ENCODE measurements around the gene CLEC16A. TPM values are rescaled to one million over a fixed set of nuclear protein-coding genes. Genes with fewer than 3 reads are reported as not detected.
A peak's percentile ranks its signal among the peaks of the same experiment; 100 is the strongest.

CLEC16A gene
- total and polyA plus RNA-seq, 9 of the 15 experiments (the other 6 are each of a cell fraction or from before 2014, with no cell fraction given), result 1.00 to 22.3 (median 10.0) TPM

DNA sequence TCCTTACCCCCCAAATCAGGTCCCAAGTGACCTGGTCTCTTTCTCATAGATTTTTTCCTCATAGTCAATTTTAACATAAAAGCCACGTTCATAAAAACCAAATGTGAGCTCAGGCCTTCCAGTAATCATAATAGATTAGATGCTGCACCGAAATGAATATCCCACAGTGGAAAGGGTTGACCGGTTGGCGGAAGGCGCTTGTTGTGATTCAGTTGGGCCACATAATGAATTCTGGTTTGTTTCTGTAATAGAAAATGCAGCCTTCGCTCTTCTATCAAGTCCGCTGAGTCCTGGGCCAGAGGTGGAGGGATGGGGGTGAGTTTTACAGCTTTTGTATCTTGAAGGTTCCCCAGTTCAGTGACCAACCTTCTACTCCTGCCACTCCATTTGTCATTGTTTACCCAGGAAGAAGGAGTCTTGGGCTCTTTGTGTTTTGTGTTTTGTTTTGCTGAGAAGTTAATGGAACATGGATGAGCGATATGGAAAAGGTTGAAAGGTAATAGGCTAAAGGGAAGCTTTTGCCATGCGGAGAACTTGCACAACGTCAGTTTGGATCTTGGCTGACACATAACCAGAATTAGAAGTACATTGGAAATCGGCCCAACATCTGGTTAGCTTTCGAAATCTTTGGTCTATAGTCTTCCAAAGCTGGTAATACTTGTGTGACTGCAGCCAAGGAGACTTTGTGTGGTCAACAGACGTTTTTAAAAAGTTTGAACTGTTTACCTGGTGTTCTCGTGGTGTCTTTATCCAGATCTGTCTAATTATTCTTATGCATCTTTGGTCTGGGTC is 89.5 kb downstream of the CLEC16A start (continued):
- TF ChIP-seq ZNF398 (CRISPR knock-in tag; IDR thresholded peaks at IDR 0.05) (no peak), DDX20 (tag; IDR thresholded peaks at IDR 0.05; ENCODE audit: low read depth) (no peak), ZNF134 (CRISPR knock-in tag; conservative IDR thresholded peaks at IDR 0.05) (no peak), SNIP1 (IDR thresholded peaks at IDR 0.05; ENCODE audit: low read depth) (no peak), ZNF57 (CRISPR knock-in tag; IDR thresholded peaks at IDR 0.05) (no peak)

DNA sequence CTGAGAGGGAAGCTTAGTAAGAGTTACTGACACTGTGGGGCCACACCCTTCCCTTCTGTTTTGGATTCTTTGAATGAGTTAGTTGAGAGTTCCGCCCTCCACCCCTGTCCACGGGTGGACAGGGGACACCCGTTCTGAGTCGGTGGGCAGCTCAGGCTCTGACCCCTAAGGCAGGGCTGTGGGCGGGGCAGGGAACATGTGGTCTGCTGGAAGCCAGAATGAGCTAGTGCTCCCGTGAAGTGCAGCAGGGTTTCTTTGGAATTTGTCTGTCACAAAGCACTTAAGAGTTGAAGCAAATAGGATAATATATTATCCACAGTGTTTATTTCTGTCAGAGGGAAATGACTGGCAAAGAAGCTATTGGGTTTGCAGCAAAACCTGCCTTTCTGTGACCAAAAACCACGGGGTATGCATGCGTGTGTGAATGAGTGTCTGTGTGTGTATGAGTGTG is 90.1 kb downstream of the CLEC16A start:
- ChIA-PET POLR2A (interaction anchor here (0.5 to 1.6 kb wide), 4 partner anchors 19 to 403 kb away, joined by 3 to 6 read pairs (median 4); partner anchors contain the start of gene SOCS1), CTCF (ENCODE audit: low intra/inter-chr PET ratio) (no interaction called here)
- intact Hi-C loops (cut with micrococcal nuclease) (no loop called here), in situ Hi-C loops (cut with MboI) (no loop called here)
- no peak overlapping the region for H3K4me3 ChIP-seq
- H2AFZ ChIP-seq (ENCODE audit: low read depth, low read length), result no peak overlapping the region
- H3K27me3 ChIP-seq (ENCODE audit: control insufficient read depth in 2 of 2, insufficient read depth in 2 of 2, low read length in 2 of 2), result no peaks in the 10 kb centered on the region
- no peaks in the 10 kb centered on the region for H3K9me3 ChIP-seq (replicated peaks; ENCODE audit: control insufficient read depth, insufficient read depth, low read depth, low read length)
- H3K4me2 ChIP-seq (ENCODE audit: insufficient read depth, low read length), result no peak overlapping the region
- DNase-seq (ENCODE audit: extremely low read depth in 1 of 4, low spot score in 3 of 4), result no peak
- H3K9ac ChIP-seq (ENCODE audit: insufficient read depth in 1 of 2, low read depth in 2 of 2, low read length in 2 of 2), result 0 out of 4 replicates have a peak overlapping the region, but pooled peaks of 1 of the 2 experiments have one; percentile 14
- peak; percentile 45; the same call in 1 of the 3 replicates for ATAC-seq
- no peak for FAIRE-seq
- no TSS peak for BruUV-seq (replicated peaks)
- no peak overlapping the region for H3K27ac ChIP-seq (ENCODE audit: extremely low read depth, low read depth, low read length)
- no peaks in the 10 kb centered on the region for H3K79me2 ChIP-seq (ENCODE audit: control insufficient read depth, insufficient read depth, low read length)
- H3K4me1 ChIP-seq (replicated peaks in 1 of 2; ENCODE audit: control insufficient read depth in 2 of 2, insufficient read depth in 2 of 2, low read length in 2 of 2), result peaks cover 10 to 15% of the 10 kb centered on the region in 2 experiments
- 54% methylated on average over 7 of the region's 8 CpGs for WGBS (ENCODE audit: insufficient coverage, low coverage, missing lambda C conversion rate)
- peaks cover 26% of the 10 kb centered on the region; the same call in 2 of the 3 replicates for H3K36me3 ChIP-seq (ENCODE audit: control insufficient read depth, insufficient read depth, low read length)
- H3K9me1 ChIP-seq (ENCODE audit: control insufficient read depth, insufficient read depth, low read length), result no peaks in the 10 kb centered on the region
- H4K20me1 ChIP-seq (replicated peaks; ENCODE audit: control insufficient read depth, insufficient read depth, low read length), result no peaks in the 10 kb centered on the region; the same call in 1 of the 2 replicates
- no peak for TF ChIP-seq HNRNPUL1 (IDR thresholded peaks at IDR 0.05; ENCODE audit: low read length)
- no peak for TF ChIP-seq CXXC5 (CRISPR knock-in tag; IDR thresholded peaks at IDR 0.05)
- no peak for TF ChIP-seq SRSF1 (IDR thresholded peaks at IDR 0.05; ENCODE audit: low read depth, low read length)
- TF ChIP-seq, protein P1, sequence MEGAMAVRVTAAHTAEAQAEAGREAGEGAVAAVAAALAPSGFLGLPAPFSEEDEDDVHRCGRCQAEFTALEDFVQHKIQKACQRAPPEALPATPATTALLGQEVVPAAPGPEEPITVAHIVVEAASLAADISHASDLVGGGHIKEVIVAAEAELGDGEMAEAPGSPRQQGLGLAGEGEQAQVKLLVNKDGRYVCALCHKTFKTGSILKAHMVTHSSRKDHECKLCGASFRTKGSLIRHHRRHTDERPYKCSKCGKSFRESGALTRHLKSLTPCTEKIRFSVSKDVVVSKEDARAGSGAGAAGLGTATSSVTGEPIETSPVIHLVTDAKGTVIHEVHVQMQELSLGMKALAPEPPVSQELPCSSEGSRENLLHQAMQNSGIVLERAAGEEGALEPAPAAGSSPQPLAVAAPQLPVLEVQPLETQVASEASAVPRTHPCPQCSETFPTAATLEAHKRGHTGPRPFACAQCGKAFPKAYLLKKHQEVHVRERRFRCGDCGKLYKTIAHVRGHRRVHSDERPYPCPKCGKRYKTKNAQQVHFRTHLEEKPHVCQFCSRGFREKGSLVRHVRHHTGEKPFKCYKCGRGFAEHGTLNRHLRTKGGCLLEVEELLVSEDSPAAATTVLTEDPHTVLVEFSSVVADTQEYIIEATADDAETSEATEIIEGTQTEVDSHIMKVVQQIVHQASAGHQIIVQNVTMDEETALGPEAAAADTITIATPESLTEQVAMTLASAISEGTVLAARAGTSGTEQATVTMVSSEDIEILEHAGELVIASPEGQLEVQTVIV (CRISPR knock-in tag; IDR thresholded peaks at IDR 0.05; ENCODE audit: borderline replicate concordance), result no peak
- TF ChIP-seq, protein P2, sequence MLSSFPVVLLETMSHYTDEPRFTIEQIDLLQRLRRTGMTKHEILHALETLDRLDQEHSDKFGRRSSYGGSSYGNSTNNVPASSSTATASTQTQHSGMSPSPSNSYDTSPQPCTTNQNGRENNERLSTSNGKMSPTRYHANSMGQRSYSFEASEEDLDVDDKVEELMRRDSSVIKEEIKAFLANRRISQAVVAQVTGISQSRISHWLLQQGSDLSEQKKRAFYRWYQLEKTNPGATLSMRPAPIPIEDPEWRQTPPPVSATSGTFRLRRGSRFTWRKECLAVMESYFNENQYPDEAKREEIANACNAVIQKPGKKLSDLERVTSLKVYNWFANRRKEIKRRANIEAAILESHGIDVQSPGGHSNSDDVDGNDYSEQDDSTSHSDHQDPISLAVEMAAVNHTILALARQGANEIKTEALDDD (IDR thresholded peaks at IDR 0.05), result no peak
- no peak for TF ChIP-seq TRIM25 (IDR thresholded peaks at IDR 0.05; ENCODE audit: borderline replicate concordance)
- TF ChIP-seq RBFOX2 (IDR thresholded peaks at IDR 0.05; ENCODE audit: low read depth, low read length), result no peak
- TF ChIP-seq ZNF408 (CRISPR knock-in tag; IDR thresholded peaks at IDR 0.05; ENCODE audit: low read depth), result no peak

Data from K562 (cell line).